Measurements from ENCODE around the gene FOXC2. TPM values are rescaled to one million over a fixed set of nuclear protein-coding genes. Genes with fewer than 3 reads are reported as not detected.

Gene FOXC2
- 10 to 100 TPM; 11.9 to 12.2 TPM for total RNA-seq
- long read RNA-seq, donor 1, transcript FOXC2-201 (1 exons, 2,478 nt): major isoform, 5 of 6 reads
- long read RNA-seq, donor 1, partial matches to known transcripts: 0 of 6 reads
- long read RNA-seq, donor 1, other reads (novel, unspliced or antisense): 0 of 6 reads
- long read RNA-seq, donor 2, partial matches to known transcripts: 0 of 1 reads
- long read RNA-seq, donor 2, other reads (novel, unspliced or antisense): 0 of 1 reads

DNA sequence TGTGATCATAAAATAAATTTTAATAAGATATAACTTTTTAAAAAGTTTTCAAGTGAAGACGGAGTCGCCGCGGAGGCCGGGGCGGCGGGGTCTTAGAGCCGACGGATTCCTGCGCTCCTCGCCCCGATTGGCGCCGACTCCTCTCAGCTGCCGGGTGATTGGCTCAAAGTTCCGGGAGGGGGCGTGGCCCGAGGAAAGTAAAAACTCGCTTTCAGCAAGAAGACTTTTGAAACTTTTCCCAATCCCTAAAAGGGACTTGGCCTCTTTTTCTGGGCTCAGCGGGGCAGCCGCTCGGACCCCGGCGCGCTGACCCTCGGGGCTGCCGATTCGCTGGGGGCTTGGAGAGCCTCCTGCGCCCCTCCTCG, at the start of gene FOXC2:
Gene FOXC2 (plus strand): TSS at position 229 of the 365 bp plus-strand sequence. CDS start 507 bp downstream, outside the sequence.
- intact Hi-C loops (cut with DNase I): loop anchor here in 1 of 2 donors (5.0 kb wide), 1 partner anchor 636 kb away; no protein-coding TSS in a partner anchor
- peak; percentile 97 for DNase-seq (ENCODE audit: low spot score)

DNA sequence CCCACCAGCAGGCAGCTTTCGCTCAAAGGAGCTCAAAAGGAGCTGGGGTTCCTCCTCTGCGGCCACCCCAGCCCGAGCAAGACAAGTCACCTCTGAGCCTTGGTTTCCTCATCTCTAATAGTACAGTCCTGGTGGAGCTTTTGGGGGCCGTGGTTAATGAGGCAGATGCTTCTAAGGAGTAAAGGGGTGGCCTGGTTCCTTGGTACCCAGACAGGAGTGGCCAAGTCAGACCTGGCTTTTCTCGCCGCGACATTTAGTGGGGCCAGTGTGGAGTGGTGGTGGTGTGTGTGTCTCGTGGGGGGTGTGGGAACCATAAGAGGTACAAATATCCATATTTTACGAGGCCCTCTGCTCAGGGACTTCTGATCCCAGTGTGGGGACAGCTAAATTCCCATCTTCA, 49.6 kb upstream of the FOXC2 start:
- no peak for DNase-seq (ENCODE audit: low spot score)

GRCh38 chr16:86517652-86518258, 48.9 kb upstream of the FOXC2 start:
- DNase-seq (ENCODE audit: low spot score): peak; percentile 88

More for the DNA sequence above, 49.6 kb upstream of the FOXC2 start:
- intact Hi-C loops (cut with DNase I): loop anchor here (5.0 kb wide), 2 partner anchors 175 to 1895 kb away; no protein-coding TSS in a partner anchor

GRCh38 chr16:86519007-86519648, 47.5 kb upstream of the FOXC2 start:
- intact Hi-C loops (cut with DNase I): loop anchor here (2.0 to 5.0 kb wide), 4 partner anchors 177 to 1893 kb away; no protein-coding TSS in a partner anchor
- DNase-seq (ENCODE audit: low spot score): no peak

More at GRCh38 chr16:86517652-86518258, 48.9 kb upstream of the FOXC2 start:
- intact Hi-C loops (cut with DNase I): loop anchor here (2.0 to 5.0 kb wide), 4 partner anchors 175 to 1895 kb away; no protein-coding TSS in a partner anchor

DNA sequence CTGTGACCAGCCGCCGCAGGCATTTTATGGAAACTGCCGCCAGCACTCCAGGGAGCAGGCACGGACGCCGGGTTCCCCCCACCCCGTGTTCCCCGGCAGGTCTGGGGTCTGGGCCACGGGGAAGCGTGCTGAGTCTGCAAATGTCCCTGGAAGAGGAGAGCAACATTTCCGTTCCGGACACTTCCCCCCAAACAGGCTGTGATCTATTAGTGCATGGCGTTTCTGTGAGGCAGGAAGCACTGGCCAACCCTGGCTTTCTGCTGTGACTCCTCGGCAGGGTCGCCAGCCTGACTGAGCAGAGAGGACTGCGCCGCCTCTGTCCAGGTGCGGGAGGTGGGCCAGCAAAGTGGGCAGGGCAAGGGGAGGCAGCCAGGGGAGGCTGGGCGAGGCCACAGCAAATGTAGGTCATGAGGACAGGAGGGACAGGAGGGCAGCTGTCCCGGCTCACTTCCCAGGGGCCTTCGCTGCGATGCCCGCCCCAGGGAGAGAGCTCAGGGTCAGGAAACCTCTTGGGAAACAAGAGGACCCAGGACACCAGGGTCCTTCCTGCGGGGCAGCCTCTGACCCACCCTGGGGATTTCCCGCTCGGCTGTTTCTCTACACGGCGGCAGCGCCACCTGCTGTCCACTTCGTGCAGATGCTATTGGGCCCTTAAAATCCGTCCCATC, 46.8 kb upstream of the FOXC2 start:
- intact Hi-C loops (cut with DNase I): loop anchor here (2.0 to 5.0 kb wide), 4 partner anchors 177 to 1893 kb away; no protein-coding TSS in a partner anchor
- DNase-seq (ENCODE audit: low spot score): peak; percentile 89

GRCh38 chr16:86520317-86521210, 46.1 kb upstream of the FOXC2 start:
- no peak for DNase-seq (ENCODE audit: low spot score)
- intact Hi-C loops (cut with DNase I): no loop called here

- DNase-seq (ENCODE audit: low spot score): no peak
- intact Hi-C loops (cut with DNase I): no loop called here
These were observed 45.1 kb upstream of the FOXC2 start for GRCh38 chr16:86521236-86522197.

DNA sequence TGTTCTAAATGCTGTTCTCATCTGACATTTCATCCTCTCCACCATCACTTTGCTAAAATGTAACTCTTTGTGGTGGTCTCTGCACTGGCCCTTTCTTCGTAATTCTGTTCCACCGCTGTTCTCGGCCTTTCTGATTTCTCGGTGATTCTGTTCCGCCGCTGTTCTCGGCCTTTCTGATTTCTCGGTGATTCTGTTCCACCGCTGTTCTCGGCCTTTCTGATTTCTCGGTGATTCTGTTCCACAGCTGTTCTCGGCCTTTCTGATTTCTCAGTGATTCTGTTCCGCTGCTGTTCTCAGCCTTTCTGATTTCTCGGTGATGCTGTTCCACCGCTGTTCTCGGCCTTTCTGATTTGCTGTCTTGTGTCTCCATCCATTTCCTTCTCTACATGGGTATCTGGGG, 44.0 kb upstream of the FOXC2 start:
- intact Hi-C loops (cut with DNase I): no loop called here
- no peak for DNase-seq (ENCODE audit: low spot score)

DNA sequence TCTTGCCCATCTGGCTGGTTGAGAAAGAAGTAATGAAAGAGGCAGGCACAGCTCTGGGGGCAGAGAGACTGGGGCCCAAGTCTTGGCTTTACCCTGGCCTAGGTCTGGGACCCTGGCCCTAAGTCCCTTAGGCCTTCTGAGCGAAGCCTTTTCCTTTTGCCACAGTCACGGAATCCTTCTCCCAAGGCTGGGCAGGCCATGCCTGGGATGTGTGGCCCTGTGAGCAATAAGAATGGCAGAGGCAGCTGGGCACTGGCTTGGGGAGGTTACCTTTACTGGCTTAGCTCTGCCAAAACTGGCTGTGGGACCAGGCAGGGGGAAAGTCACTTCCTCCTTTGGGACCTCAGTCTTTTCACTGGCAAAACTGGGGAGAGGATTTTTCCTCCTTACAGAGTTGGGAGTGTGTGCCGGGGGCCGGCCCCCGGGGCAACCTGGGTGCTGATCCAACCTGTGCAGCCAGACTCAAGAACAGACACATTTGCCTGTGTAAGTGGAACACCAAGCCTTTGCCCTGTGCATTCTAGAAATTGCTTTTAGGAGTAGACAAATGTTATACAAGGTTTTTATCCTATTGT, 43.4 kb upstream of the FOXC2 start:
- intact Hi-C loops (cut with DNase I): no loop called here
- DNase-seq (ENCODE audit: low spot score): peak; percentile 38

DNA sequence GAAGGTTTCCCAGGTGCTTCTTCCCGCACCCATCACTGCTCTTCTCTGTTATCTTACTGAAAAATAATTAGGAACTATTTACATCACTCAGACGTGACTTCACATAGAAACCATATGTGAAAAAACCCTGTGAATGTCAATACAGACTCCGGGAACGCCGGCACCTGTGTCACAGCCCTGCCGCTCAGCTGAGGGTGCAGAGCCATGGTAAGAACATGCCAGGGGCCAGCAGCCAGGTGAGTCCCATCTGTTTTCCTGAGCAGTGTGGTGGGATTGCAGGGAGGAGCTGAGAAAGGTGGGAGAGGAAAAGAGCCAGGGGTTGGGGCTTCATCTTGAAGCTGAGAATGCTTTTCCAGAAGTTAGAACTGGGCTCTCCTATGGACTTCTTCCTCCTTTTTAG, 42.6 kb upstream of the FOXC2 start:
- DNase-seq (ENCODE audit: low spot score): no peak
- intact Hi-C loops (cut with DNase I): no loop called here

DNA sequence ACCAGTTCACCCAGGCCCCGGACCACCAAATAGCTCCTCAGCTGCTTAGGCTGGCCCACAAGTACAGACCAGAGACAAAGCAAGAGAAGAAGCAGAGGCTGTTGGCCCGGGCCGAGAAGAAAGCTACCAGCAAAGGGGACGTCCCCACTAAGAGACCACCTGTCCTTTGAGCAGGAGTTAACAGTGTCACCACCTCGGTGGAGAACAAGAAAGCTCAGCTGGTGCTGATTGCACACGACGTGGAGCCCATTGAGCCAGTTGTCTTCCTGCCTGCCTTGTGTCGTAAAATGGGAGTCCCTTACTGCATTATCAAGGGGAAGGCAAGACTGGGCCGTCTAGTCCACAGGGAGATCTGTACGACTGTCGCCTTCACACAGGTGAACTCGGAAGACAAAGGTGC, 40.9 kb upstream of the FOXC2 start:
- intact Hi-C loops (cut with DNase I): no loop called here
- DNase-seq (ENCODE audit: low spot score): peak; percentile 68

- peak; percentile 49 for DNase-seq (ENCODE audit: low spot score)
- intact Hi-C loops (cut with DNase I): no loop called here
These were observed 39.3 kb upstream of the FOXC2 start for GRCh38 chr16:86527366-86527765.

DNA sequence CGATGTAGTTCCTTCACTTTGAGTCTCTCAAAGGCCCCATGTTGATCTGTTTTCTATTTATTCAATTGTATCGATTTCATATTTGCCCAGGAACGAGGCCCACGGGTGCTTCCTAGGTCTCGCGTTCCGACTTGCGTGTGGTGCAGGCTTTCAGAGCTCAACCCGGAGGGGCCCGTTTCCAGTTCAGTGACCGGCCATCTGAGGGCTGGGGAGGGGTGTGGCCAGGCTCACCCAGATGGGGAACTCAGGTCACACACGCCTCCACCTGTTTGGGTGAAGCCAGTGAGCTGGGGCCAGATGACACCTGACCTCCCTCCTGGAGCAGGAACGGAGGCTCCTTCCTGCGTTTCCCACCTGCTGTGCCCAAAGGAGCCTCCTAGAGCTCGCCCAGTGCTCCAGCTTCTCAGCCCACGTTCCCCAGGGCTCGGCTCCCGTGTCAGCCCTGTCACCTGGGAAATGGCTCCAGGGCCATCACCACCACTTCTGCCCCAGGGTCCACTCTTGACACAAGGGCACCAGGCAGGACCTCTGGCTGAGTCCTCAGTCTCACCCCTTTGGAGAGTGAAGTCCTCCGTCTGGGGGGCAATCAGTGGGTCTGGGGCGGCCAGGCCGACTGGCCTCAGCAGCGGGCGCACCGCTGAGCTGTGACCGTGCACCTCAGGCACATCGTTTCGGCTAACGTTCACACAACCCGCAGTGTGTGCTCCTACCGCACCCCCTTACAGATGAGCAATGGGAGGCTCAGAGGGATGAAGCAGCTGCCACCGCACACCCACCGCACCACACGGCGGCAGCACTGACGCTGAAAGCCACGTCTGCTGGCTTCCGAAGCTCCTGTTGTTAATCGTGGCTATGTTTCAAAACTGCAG, 38.3 kb upstream of the FOXC2 start:
- DNase-seq (ENCODE audit: low spot score): peak; percentile 68

GRCh38 chr16:86529160-86529559, 37.5 kb upstream of the FOXC2 start:
- DNase-seq (ENCODE audit: low spot score): peak; percentile 43
- intact Hi-C loops (cut with DNase I): no loop called here

More for the DNA sequence above, 38.3 kb upstream of the FOXC2 start:
- intact Hi-C loops (cut with DNase I): no loop called here

DNA sequence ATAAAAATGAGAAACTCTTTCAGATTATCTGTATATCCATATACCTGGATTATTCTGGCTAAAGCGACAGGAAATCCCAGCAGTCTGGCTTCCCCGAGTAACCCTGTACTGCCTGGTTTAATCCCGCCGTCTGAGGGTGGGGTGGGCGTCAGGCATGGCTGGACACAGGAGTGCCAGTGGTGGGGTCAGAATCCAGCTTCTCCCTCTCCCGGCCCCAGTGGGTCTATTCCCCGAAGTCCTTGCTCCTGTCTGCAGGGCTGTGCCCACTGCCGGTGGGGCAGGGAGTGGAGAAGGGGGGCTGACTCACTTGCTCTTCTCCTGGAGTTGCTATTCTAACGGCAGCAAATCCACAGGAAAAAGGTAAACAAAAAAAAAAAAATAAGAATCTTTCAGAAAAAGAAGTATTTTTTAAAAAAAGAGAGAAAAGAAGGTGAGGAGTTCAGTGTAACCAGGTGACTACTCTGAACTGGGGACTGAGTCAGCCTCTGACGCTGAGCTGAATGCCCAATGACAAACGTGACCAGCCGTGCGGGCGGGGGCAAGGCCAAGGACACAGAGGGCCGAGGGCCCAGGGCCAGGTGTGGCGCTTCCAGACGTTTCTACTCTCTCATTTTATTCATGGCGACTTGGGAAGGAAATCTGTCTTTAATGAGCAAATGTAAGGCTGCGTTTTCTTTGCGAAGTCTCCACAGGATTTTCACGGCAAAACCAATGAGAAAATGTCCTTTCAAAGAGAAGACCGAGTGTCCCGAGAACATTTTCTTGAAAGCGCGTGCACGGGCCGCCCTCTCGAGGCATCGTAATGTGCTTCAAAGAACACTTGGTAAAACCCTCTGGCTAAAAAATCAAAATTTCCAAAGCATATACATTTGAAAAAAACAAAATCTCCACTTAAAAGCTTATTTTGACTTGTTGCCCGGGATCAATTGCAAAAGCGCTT, 36.1 kb upstream of the FOXC2 start:
- intact Hi-C loops (cut with DNase I): loop anchor here in 1 of 2 donors (5.0 kb wide), 1 partner anchor 1698 kb away; no protein-coding TSS in a partner anchor
- DNase-seq (ENCODE audit: low spot score): peak; percentile 66
